ENCODE data around the gene SLX1A.

DNA sequence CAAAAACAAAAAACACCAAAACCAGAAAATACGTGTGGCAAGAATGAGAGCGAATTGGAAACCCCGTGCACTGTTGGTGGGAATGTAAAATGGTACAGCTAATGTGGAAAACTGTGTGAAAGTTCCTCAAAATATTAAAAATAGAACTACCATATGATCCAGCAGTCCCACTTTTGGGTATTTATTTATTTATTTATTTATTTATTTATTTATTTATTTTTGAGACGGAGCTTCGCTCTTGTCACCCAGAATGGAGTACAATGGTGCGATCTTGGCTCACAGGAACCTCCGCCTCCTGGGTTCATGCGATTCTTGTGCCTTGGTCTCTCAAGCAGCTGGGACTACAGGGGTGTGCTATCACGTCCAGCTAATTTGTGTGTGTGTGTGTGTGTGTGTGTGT is 41.2 kb upstream of the SLX1A start:
- TF ChIP-seq, protein P1, sequence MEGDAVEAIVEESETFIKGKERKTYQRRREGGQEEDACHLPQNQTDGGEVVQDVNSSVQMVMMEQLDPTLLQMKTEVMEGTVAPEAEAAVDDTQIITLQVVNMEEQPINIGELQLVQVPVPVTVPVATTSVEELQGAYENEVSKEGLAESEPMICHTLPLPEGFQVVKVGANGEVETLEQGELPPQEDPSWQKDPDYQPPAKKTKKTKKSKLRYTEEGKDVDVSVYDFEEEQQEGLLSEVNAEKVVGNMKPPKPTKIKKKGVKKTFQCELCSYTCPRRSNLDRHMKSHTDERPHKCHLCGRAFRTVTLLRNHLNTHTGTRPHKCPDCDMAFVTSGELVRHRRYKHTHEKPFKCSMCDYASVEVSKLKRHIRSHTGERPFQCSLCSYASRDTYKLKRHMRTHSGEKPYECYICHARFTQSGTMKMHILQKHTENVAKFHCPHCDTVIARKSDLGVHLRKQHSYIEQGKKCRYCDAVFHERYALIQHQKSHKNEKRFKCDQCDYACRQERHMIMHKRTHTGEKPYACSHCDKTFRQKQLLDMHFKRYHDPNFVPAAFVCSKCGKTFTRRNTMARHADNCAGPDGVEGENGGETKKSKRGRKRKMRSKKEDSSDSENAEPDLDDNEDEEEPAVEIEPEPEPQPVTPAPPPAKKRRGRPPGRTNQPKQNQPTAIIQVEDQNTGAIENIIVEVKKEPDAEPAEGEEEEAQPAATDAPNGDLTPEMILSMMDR (IDR thresholded peaks at IDR 0.05 in 4 of 5, conservative IDR thresholded peaks at IDR 0.05 in 1 of 5), result no peak
- TF ChIP-seq POLR2A (IDR thresholded peaks at IDR 0.05), result no peak

All from gastrocnemius medialis (tissue), 4 donors.